Measurements from ENCODE around the gene PDZD2. TPM values are rescaled to one million over a fixed set of nuclear protein-coding genes. Genes with fewer than 3 reads are reported as not detected.
"Not testable (repeated sequence)": the region's sequence is repeated elsewhere in the genome, so short reads cannot be mapped to it uniquely, and the experiment has no call there.

The PDZD2 gene
- total RNA-seq, 1 experiment from 2014 or later, result 2.2 TPM

GRCh38 chr5:31731710-31732301, 92.9 kb downstream of the PDZD2 start:
- Histone ChIP-seq H3K27me3 (replicated peaks; ENCODE audit: insufficient read depth, low read depth, low read length, poor library complexity) (no peaks in the 10 kb centered on the region), H3K27ac (ENCODE audit: low read depth, low read length, poor library complexity, severe bottlenecking) (no peak overlapping the region), H3K4me3 (ENCODE audit: low read depth, low read length, poor library complexity, severe bottlenecking) (no peak overlapping the region), H3K36me3 (ENCODE audit: insufficient read depth, low read length, poor library complexity, severe bottlenecking) (no peaks in the 10 kb centered on the region), H3K9me3 (ENCODE audit: low read depth, low read length, poor library complexity, severe bottlenecking) (no peaks in the 10 kb centered on the region), H3K4me1 (ENCODE audit: insufficient read depth, low read length, poor library complexity, severe bottlenecking) (no peaks in the 10 kb centered on the region)
- no peak for TF ChIP-seq CTCF (conservative IDR thresholded peaks at IDR 0.05; ENCODE audit: low read depth, low read length)
- no peak for TF ChIP-seq EZH2 (IDR thresholded peaks at IDR 0.05; ENCODE audit: borderline replicate concordance, low read depth, low read length, poor library complexity, severe bottlenecking)
- no peak for DNase-seq (ENCODE audit: low spot score)
- POLR2A ChIA-PET (ENCODE audit: low non-redundant PET), result no interaction called here
- BruUV-seq (replicated peaks), result no TSS peak
- intact Hi-C loops (cut with micrococcal nuclease; ENCODE audit: unreplicated experiment), result no loop called here
- CTCF ChIA-PET, result no interaction called here

GRCh38 chr5:31732821-31733220, 93.9 kb downstream of the PDZD2 start:
- BruUV-seq (replicated peaks); CTCF ChIA-PET: not testable (repeated sequence)

GRCh38 chr5:31733371-31733770, 94.4 kb downstream of the PDZD2 start:
- H3K27ac ChIP-seq (ENCODE audit: low read depth, low read length, poor library complexity, severe bottlenecking), result no peak overlapping the region
- no peak overlapping the region for H3K4me3 ChIP-seq (ENCODE audit: low read depth, low read length, poor library complexity, severe bottlenecking)
- BruUV-seq (replicated peaks), result no TSS peak
- POLR2A ChIA-PET (ENCODE audit: low non-redundant PET), result no interaction called here
- H3K27me3 ChIP-seq (replicated peaks; ENCODE audit: insufficient read depth, low read depth, low read length, poor library complexity), result no peaks in the 10 kb centered on the region
- no peaks in the 10 kb centered on the region for H3K4me1 ChIP-seq (ENCODE audit: insufficient read depth, low read length, poor library complexity, severe bottlenecking)
- no peaks in the 10 kb centered on the region for H3K9me3 ChIP-seq (ENCODE audit: low read depth, low read length, poor library complexity, severe bottlenecking)
- no peak for TF ChIP-seq CTCF (conservative IDR thresholded peaks at IDR 0.05; ENCODE audit: low read depth, low read length)
- TF ChIP-seq EZH2 (IDR thresholded peaks at IDR 0.05; ENCODE audit: borderline replicate concordance, low read depth, low read length, poor library complexity, severe bottlenecking), result no peak
- no peak for DNase-seq (ENCODE audit: low spot score)
- no peaks in the 10 kb centered on the region for H3K36me3 ChIP-seq (ENCODE audit: insufficient read depth, low read length, poor library complexity, severe bottlenecking)
- intact Hi-C loops (cut with micrococcal nuclease; ENCODE audit: unreplicated experiment), result no loop called here
- CTCF ChIA-PET, result no interaction called here

More at GRCh38 chr5:31732821-31733220, 93.9 kb downstream of the PDZD2 start:
- H3K27ac ChIP-seq (ENCODE audit: low read depth, low read length, poor library complexity, severe bottlenecking); H3K9me3 ChIP-seq (ENCODE audit: low read depth, low read length, poor library complexity, severe bottlenecking); DNase-seq (ENCODE audit: low spot score); POLR2A ChIA-PET (ENCODE audit: low non-redundant PET); intact Hi-C loops (cut with micrococcal nuclease; ENCODE audit: unreplicated experiment); H3K4me3 ChIP-seq (ENCODE audit: low read depth, low read length, poor library complexity, severe bottlenecking); H3K27me3 ChIP-seq (replicated peaks; ENCODE audit: insufficient read depth, low read depth, low read length, poor library complexity); H3K36me3 ChIP-seq (ENCODE audit: insufficient read depth, low read length, poor library complexity, severe bottlenecking); H3K4me1 ChIP-seq (ENCODE audit: insufficient read depth, low read length, poor library complexity, severe bottlenecking): not testable (repeated sequence)

GRCh38 chr5:31736127-31736526, 97.2 kb downstream of the PDZD2 start:
- BruUV-seq (replicated peaks), result no TSS peak
- Histone ChIP-seq H3K36me3 (ENCODE audit: insufficient read depth, low read length, poor library complexity, severe bottlenecking) (no peaks in the 10 kb centered on the region), H3K4me1 (ENCODE audit: insufficient read depth, low read length, poor library complexity, severe bottlenecking) (no peaks in the 10 kb centered on the region), H3K27ac (ENCODE audit: low read depth, low read length, poor library complexity, severe bottlenecking) (no peak overlapping the region), H3K4me3 (ENCODE audit: low read depth, low read length, poor library complexity, severe bottlenecking) (no peak overlapping the region), H3K27me3 (replicated peaks; ENCODE audit: insufficient read depth, low read depth, low read length, poor library complexity) (no peaks in the 10 kb centered on the region), H3K9me3 (ENCODE audit: low read depth, low read length, poor library complexity, severe bottlenecking) (no peaks in the 10 kb centered on the region)
- intact Hi-C loops (cut with micrococcal nuclease; ENCODE audit: unreplicated experiment), result no loop called here
- ChIA-PET POLR2A (ENCODE audit: low non-redundant PET) (no interaction called here), CTCF (no interaction called here)
- TF ChIP-seq EZH2 (IDR thresholded peaks at IDR 0.05; ENCODE audit: borderline replicate concordance, low read depth, low read length, poor library complexity, severe bottlenecking) (no peak), CTCF (conservative IDR thresholded peaks at IDR 0.05; ENCODE audit: low read depth, low read length) (no peak)
- no peak for DNase-seq (ENCODE audit: low spot score)
